Sigmoid colon (tissue), 7 donors: ENCODE measurements around the gene CFAP69. TPM values are rescaled to one million over a fixed set of nuclear protein-coding genes. Genes with fewer than 3 reads are reported as not detected.

Source experiments
- DNase-seq: peaks from one replicate; pipeline ENCODE4 v3.0.0-alpha.2; 2019
- H3K27ac ChIP-seq, 4 donors: fragments of 200-600 bp; sonication (generic); one replicate each; pipeline ENCODE4 v1.5.1; 2016 to 2019; ENCODE audit warnings: mild to moderate bottlenecking in 1 of 4
- H3K27me3 ChIP-seq, 3 donors: fragments of 200-600 bp; sonication (generic); one replicate each; pipeline ENCODE4 v1.5.1; 2019; ENCODE audit warnings: mild to moderate bottlenecking in 1 of 3
- H3K36me3 ChIP-seq, 4 donors: fragments of 200-600 bp; sonication (generic); one replicate each; pipeline ENCODE4 v1.5.1; 2016 to 2019
- H3K4me1 ChIP-seq, 4 donors: fragments of 200-600 bp; sonication (generic); one replicate each; pipeline ENCODE4 v1.5.1; 2017 to 2019
- H3K4me3 ChIP-seq, 4 donors: fragments of 200-600 bp; sonication (generic); one replicate each; pipeline ENCODE4 v1.5.1; 2017 to 2019; ENCODE audit warnings: mild to moderate bottlenecking in 2 of 4, moderate library complexity in 1 of 4
- H3K9me3 ChIP-seq, 4 donors: fragments of 200-600 bp in 3 of 4; sonication (generic) in 3 of 4; one replicate each; pipeline versions ENCODE4 v1.5.1 to v1.6.1; 2013 to 2019
- CTCF ChIP-seq, 4 experiments: fragments of 450-650 bp in 3 of 4; fragments of 200-600 bp in 1 of 4; IDR thresholded peaks; one replicate each; pipeline ENCODE4 v1.5.1; 2016 to 2019; ENCODE audit warnings: antibody characterized with exemption in 4 of 4, mild to moderate bottlenecking in 3 of 4, moderate library complexity in 2 of 4
- EP300 ChIP-seq, 4 donors: sonication (generic); formaldehyde crosslinking; IDR thresholded peaks; one replicate each; pipeline ENCODE4 v1.6.1; 2017; ENCODE audit warnings: antibody characterized with exemption in 4 of 4
- POLR2A ChIP-seq, 2 donors: fragments of 450-650 bp; IDR thresholded peaks; one replicate each; pipeline ENCODE4 v1.6.1; 2016; ENCODE audit warnings: antibody characterized with exemption in 2 of 2, mild to moderate bottlenecking in 2 of 2, moderate library complexity in 2 of 2
- POLR2AphosphoS5 ChIP-seq, 4 donors: sonication (generic); formaldehyde crosslinking; IDR thresholded peaks; one replicate each; pipeline ENCODE4 v1.6.1; 2017; ENCODE audit warnings: antibody characterized with exemption in 4 of 4
- WGBS, 2 donors: extraction: QIAGEN DNeasy Blood & Tissue Kit; methylation state at CpG; one replicate each; pipeline ENCODE4 v1.1.7; 2013; 5-methylcytosine and 5-hydroxymethylcytosine counted together
- intact Hi-C: fragments of 100-400 bp; cut with DNase I; formaldehyde crosslinking; loops from one replicate; pipeline ENCODE4 v1.15.1; 2023
- polyA plus RNA-seq, 3 donors: library from polyadenylated mRNA; stranded (reverse); fragments of 200-250 nt; gene quantifications; one replicate each; pipeline ENCODE4 v1.2.3, GENCODE V29; 2013
- total RNA-seq, 4 donors: library from RNA; depleted of rRNA; stranded (reverse); fragments of >200 nt; gene quantifications; one replicate each; pipeline ENCODE4 v1.1.0, GENCODE V29; 2016
- donor health status: healthy with polysubstance abuse.
- donor health status: Bipolar disorder and iron deficiency.
- donor health status: healthy.

CFAP69 gene
- total and polyA plus RNA-seq, 7 donors = 1.0 to 23.5 (median 4.9) TPM

- H3K4me3 ChIP-seq = no peak overlapping the region
- H3K27ac ChIP-seq = peak overlapping the region; percentile 48 to 62 (median 56)
- H3K36me3 ChIP-seq = peaks cover 0 to 15% (median 0%) of the 10 kb centered on the region in 4 donors
- H3K9me3 ChIP-seq = no peaks in the 10 kb centered on the region
- intact Hi-C loops = no loop called here
- no peaks in the 10 kb centered on the region for H3K4me1 ChIP-seq
- 89 to 93% methylated on average over 5 of the region's 5 CpGs for WGBS, 2 donors
- TF ChIP-seq CTCF (IDR thresholded peaks at IDR 0.05) = no peak
- TF ChIP-seq POLR2A (IDR thresholded peaks at IDR 0.05) = no peak
- peak in 1 of 4 donors; percentile 19 for TF ChIP-seq EP300 (IDR thresholded peaks at IDR 0.05)
- peak; percentile 25 to 66 (median 58) for TF ChIP-seq POLR2AphosphoS5 (IDR thresholded peaks at IDR 0.05)
- H3K27me3 ChIP-seq = no peaks in the 10 kb centered on the region
- peak; percentile 86 for DNase-seq
Measured at GRCh38 chr7:90222811-90223725, 21.9 kb upstream of the CFAP69 start.

GRCh38 chr7:90224195-90224594 is 20.8 kb upstream of the CFAP69 start:
- Histone ChIP-seq H3K4me3 (no peak overlapping the region), H3K27me3 (no peaks in the 10 kb centered on the region), H3K27ac (peak overlapping the region in 2 of 4 donors; percentile 52 to 60), H3K4me1 (no peaks in the 10 kb centered on the region), H3K9me3 (no peaks in the 10 kb centered on the region), H3K36me3 (peaks cover 0 to 15% (median 0%) of the 10 kb centered on the region in 4 donors)
- intact Hi-C loops = no loop called here
- WGBS, 2 donors = 70 to 75% methylated on average over 3 of the region's 3 CpGs
- no peak for TF ChIP-seq POLR2A (IDR thresholded peaks at IDR 0.05)
- TF ChIP-seq CTCF (IDR thresholded peaks at IDR 0.05) = no peak
- TF ChIP-seq POLR2AphosphoS5 (IDR thresholded peaks at IDR 0.05) = no peak
- TF ChIP-seq EP300 (IDR thresholded peaks at IDR 0.05) = no peak
- no peak for DNase-seq

GRCh38 chr7:90225181-90225580 is 19.8 kb upstream of the CFAP69 start:
- intact Hi-C loops = no loop called here
- 97% methylated on average over 3 of the region's 3 CpGs for WGBS, 2 donors

GRCh38 chr7:90225601-90226000 is 19.4 kb upstream of the CFAP69 start:
- H3K4me1 ChIP-seq = no peaks in the 10 kb centered on the region
- no peak overlapping the region for H3K27ac ChIP-seq
- intact Hi-C loops = no loop called here
- H3K27me3 ChIP-seq = no peaks in the 10 kb centered on the region
- H3K9me3 ChIP-seq = no peaks in the 10 kb centered on the region
- peaks cover 0 to 15% (median 0%) of the 10 kb centered on the region in 4 donors for H3K36me3 ChIP-seq
- no peak for DNase-seq
- TF ChIP-seq POLR2AphosphoS5 (IDR thresholded peaks at IDR 0.05) (no peak), EP300 (IDR thresholded peaks at IDR 0.05) (no peak), CTCF (IDR thresholded peaks at IDR 0.05) (no peak), POLR2A (IDR thresholded peaks at IDR 0.05) (no peak)
- 52 to 54% methylated on average over 1 of the region's 1 CpG for WGBS, 2 donors
- no peak overlapping the region for H3K4me3 ChIP-seq

More at GRCh38 chr7:90225181-90225580, 19.8 kb upstream of the CFAP69 start:
- Histone ChIP-seq H3K27me3 (no peaks in the 10 kb centered on the region), H3K4me1 (no peaks in the 10 kb centered on the region), H3K9me3 (no peaks in the 10 kb centered on the region), H3K4me3 (no peak overlapping the region), H3K36me3 (peaks cover 0 to 15% (median 0%) of the 10 kb centered on the region in 4 donors), H3K27ac (no peak overlapping the region)
- TF ChIP-seq CTCF (IDR thresholded peaks at IDR 0.05) (no peak), EP300 (IDR thresholded peaks at IDR 0.05) (no peak), POLR2A (IDR thresholded peaks at IDR 0.05) (no peak), POLR2AphosphoS5 (IDR thresholded peaks at IDR 0.05) (no peak)
- no peak for DNase-seq
